SK-N-SH (cell line): Measurements from ENCODE around the gene SULT2B1. TPM values are rescaled to one million over a fixed set of nuclear protein-coding genes. Genes with fewer than 3 reads are reported as not detected.

Source experiments
- CTCF ChIA-PET: fragments of 300-600, 350-600 bp; formaldehyde crosslinking; extraction: SDS; loops from one replicate; lab custom pipeline; 2021; lab: Yijun Ruan, JAX
- POLR2A ChIA-PET: fragments of 350-600 bp; sonication (Branson Sonifier 250); formaldehyde crosslinking; extraction: SDS; loops from one replicate; lab custom pipeline; 2020; ENCODE audit warnings: antibody characterized with exemption, inconsistent platforms; lab: Yijun Ruan, JAX
- DNase-seq: peaks from one replicate; pipeline ENCODE4 v3.0.0; 2012
- H2AFZ ChIP-seq: fragments of 200-600 bp; sonication (generic); 2 replicates; pipeline ENCODE4 v1.8.1; 2016; ENCODE audit warnings: antibody characterized with exemption, mild to moderate bottlenecking, low read depth
- H3F3A ChIP-seq: fragments of 200-600 bp; sonication (generic); replicated peaks from 2 replicates; pipeline ENCODE3; 2016; ENCODE audit warnings: antibody characterized with exemption, mild to moderate bottlenecking; ENCODE audit not compliant: insufficient read depth
- H3K27ac ChIP-seq, 2 experiments: fragments of 200-500 bp in 1 of 2; fragments of 200-600 bp in 1 of 2; sonication (Bioruptor generic) in 1 of 2; sonication (generic), shearing (Covaris generic) in 1 of 2; 2 replicates each; pipeline versions ENCODE4 v1.5.1 to v1.6.1; 2014 to 2016; ENCODE audit warnings: low read depth in 2 of 2, inconsistent platforms in 1 of 2, low read length in 1 of 2, mild to moderate bottlenecking in 1 of 2, mixed read lengths in 1 of 2
- H3K27me3 ChIP-seq: fragments of 200-600 bp; sonication (generic), shearing (Covaris generic); 2 replicates; pipeline ENCODE4 v1.6.1; 2016; ENCODE audit warnings: mixed run types; ENCODE audit not compliant: insufficient read depth
- H3K36me3 ChIP-seq, 2 experiments: fragments of 200-500 bp in 1 of 2; fragments of 200-600 bp in 1 of 2; sonication (Bioruptor generic) in 1 of 2; sonication (generic) in 1 of 2; replicated peaks in 1 of 2; 2 replicates each; pipeline versions ENCODE3 to v1.5.1; 2014 to 2016; ENCODE audit warnings: low read length in 1 of 2, mild to moderate bottlenecking in 1 of 2; ENCODE audit not compliant: insufficient read depth in 2 of 2, control insufficient read depth in 1 of 2
- H3K4me1 ChIP-seq, 2 experiments: fragments of 200-500 bp in 1 of 2; fragments of 200-600 bp in 1 of 2; sonication (Bioruptor generic) in 1 of 2; sonication (generic), shearing (Covaris generic) in 1 of 2; 2 replicates each; pipeline versions ENCODE4 v1.5.1 to v1.6.1; 2014 to 2016; ENCODE audit warnings: low read depth in 1 of 2, low read length in 1 of 2, mixed run types in 1 of 2; ENCODE audit not compliant: insufficient read depth in 2 of 2, control insufficient read depth in 1 of 2
- H3K4me2 ChIP-seq: fragments of 200-600 bp; sonication (generic), shearing (Covaris generic); 2 replicates; pipeline ENCODE4 v1.6.1; 2017; ENCODE audit warnings: mixed run types
- H3K4me3 ChIP-seq, 2 experiments: fragments of 200-500 bp in 1 of 2; fragments of 200-600 bp in 1 of 2; sonication (Bioruptor generic) in 1 of 2; sonication (generic), shearing (Covaris generic) in 1 of 2; 2 replicates each; pipeline versions ENCODE4 v1.5.1 to v1.8.1; 2014 to 2016; ENCODE audit warnings: low read depth in 2 of 2, inconsistent platforms in 1 of 2, low read length in 1 of 2, mild to moderate bottlenecking in 1 of 2, mixed read lengths in 1 of 2, moderate library complexity in 1 of 2
- H3K79me2 ChIP-seq: fragments of 200-600 bp; sonication (generic); 2 replicates; pipeline ENCODE4 v1.8.1; 2017; ENCODE audit warnings: mild to moderate bottlenecking; ENCODE audit not compliant: insufficient read depth
- H3K9ac ChIP-seq: fragments of 200-600 bp; sonication (generic); 2 replicates; pipeline ENCODE4 v1.6.1; 2017; ENCODE audit warnings: mixed run types
- H3K9me2 ChIP-seq: fragments of 200-600 bp; sonication (generic); 2 replicates; pipeline ENCODE4 v1.6.1; 2017; ENCODE audit warnings: mixed run types
- H3K9me3 ChIP-seq: fragments of 200-600 bp; sonication (generic); 2 replicates; pipeline ENCODE4 v1.6.1; 2017; ENCODE audit warnings: mixed run types, mild to moderate bottlenecking, moderate library complexity
- H4K20me1 ChIP-seq: fragments of 200-600 bp; sonication (generic); 2 replicates; pipeline ENCODE4 v1.6.1; 2017; ENCODE audit warnings: mild to moderate bottlenecking, mixed run types; ENCODE audit not compliant: insufficient read depth
- EZH2phosphoT487 ChIP-seq: fragments of 200-600 bp; sonication (generic); IDR thresholded peaks from 2 replicates; pipeline ENCODE4 v1.6.1; 2017; ENCODE audit warnings: low read depth, mixed run types, mild to moderate bottlenecking, antibody characterized with exemption, moderate library complexity, borderline replicate concordance
- FOSL2 ChIP-seq: IDR thresholded peaks from 2 replicates; pipeline ENCODE4 v1.4.0; 2012; ENCODE audit warnings: low read depth, mild to moderate bottlenecking, moderate library complexity, borderline replicate concordance
- GABPA ChIP-seq: IDR thresholded peaks from 2 replicates; pipeline ENCODE4 v1.4.0; 2012; ENCODE audit warnings: low read depth, mild to moderate bottlenecking
- JUND ChIP-seq: IDR thresholded peaks from 2 replicates; pipeline ENCODE4 v1.4.0; 2012
- NFIC ChIP-seq: IDR thresholded peaks from 2 replicates; pipeline ENCODE4 v1.4.0; 2012; ENCODE audit warnings: borderline replicate concordance
- NRF1 ChIP-seq: IDR thresholded peaks from 2 replicates; pipeline ENCODE4 v1.6.1; 2012; ENCODE audit warnings: low read depth, mild to moderate bottlenecking, low read length
- RXRA ChIP-seq: IDR thresholded peaks from 2 replicates; pipeline ENCODE4 v1.4.0; 2012; ENCODE audit warnings: low read depth, mild to moderate bottlenecking, borderline replicate concordance
- SIN3A ChIP-seq: IDR thresholded peaks from 2 replicates; pipeline ENCODE4 v1.6.1; 2012; ENCODE audit warnings: low read depth, mild to moderate bottlenecking, low read length, moderate library complexity, borderline replicate concordance
- SMC3 ChIP-seq: IDR thresholded peaks from 2 replicates; pipeline ENCODE4 v1.6.1; 2012; ENCODE audit warnings: low read depth, low read length, improper control_type of control experiment
- TAF1 ChIP-seq: IDR thresholded peaks from 2 replicates; pipeline ENCODE4 v1.6.1; 2012; ENCODE audit warnings: low read depth, mild to moderate bottlenecking, low read length, moderate library complexity, borderline replicate concordance
- TEAD4 ChIP-seq: IDR thresholded peaks from 2 replicates; pipeline ENCODE4 v1.4.0; 2012; ENCODE audit warnings: mild to moderate bottlenecking, borderline replicate concordance; ENCODE audit not compliant: insufficient read depth
- YY1 ChIP-seq: IDR thresholded peaks from 2 replicates; pipeline ENCODE4 v1.4.0; 2012; ENCODE audit warnings: low read depth, mild to moderate bottlenecking
- WGBS: methylation state at CpG from one replicate; pipeline ENCODE4 v1.1.6; 2017; ENCODE audit warnings: low lambda C conversion rate; 5-methylcytosine and 5-hydroxymethylcytosine counted together
- polyA plus RNA-seq, 3 experiments: library from polyadenylated mRNA; depleted of rRNA; stranded (reverse); fragments of >200 nt; gene quantifications; 2 replicates each; pipeline ENCODE4 v1.2.3, GENCODE V29; 2012
- TF ChIP-seq, protein P1 (sequence below): fragments of 150-350 bp; IDR thresholded peaks from 2 replicates; pipeline ENCODE4 v1.6.1; 2016; ENCODE audit warnings: mild to moderate bottlenecking, low read depth, low read length
- TF ChIP-seq, protein P2 (sequence below): fragments of 150-350 bp; IDR thresholded peaks from 2 replicates; pipeline ENCODE4 v1.6.1; 2017; ENCODE audit warnings: antibody characterized with exemption, low read length, low read depth, borderline replicate concordance
- TF ChIP-seq, protein P3 (sequence below): IDR thresholded peaks from 2 replicates; pipeline ENCODE4 v1.6.1; 2012; ENCODE audit warnings: mild to moderate bottlenecking, low read depth, low read length, moderate library complexity
- TF ChIP-seq, protein P4 (sequence below): IDR thresholded peaks from 2 replicates; pipeline ENCODE4 v1.4.0; 2012; ENCODE audit warnings: low read depth, borderline replicate concordance
- TF ChIP-seq, protein P5 (sequence below): fragments of 200-600 bp; sonication (generic); IDR thresholded peaks from 2 replicates; pipeline ENCODE4 v1.6.1; 2017; ENCODE audit warnings: antibody characterized with exemption, mild to moderate bottlenecking, moderate library complexity

The SULT2B1 gene
- polyA plus RNA-seq, 1 of the 3 experiments (the other 2 are of a cell fraction) = 0.92 TPM

DNA sequence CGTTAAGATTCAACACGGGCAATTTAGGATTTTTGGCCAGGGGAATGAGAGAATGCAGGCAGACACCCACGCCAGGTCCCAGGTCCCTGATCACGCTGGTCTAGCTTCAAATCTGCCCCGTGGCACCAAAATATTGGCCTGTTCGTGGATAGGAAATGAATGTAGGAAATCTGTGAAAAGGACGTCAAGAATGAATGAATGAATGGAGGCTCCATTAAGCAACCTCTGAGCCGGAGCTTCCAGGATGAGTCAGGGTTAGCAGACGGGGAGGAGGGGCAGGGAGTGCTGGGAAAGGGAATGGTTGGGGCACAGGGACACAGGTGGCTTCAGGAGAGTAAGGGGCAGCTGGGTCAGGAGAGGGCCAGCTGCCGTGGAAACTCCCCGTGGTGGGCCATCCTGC, 4.2 kb downstream of the SULT2B1 start:
- Histone ChIP-seq H4K20me1 (no peaks in the 10 kb centered on the region), H3K9ac (no peak overlapping the region), H3K4me1 (peaks cover 0 to 4% of the 10 kb centered on the region in 2 experiments; a peak in 1 of 4 replicates), H3F3A (peaks cover 12% of the 10 kb centered on the region), H3K9me3 (no peaks in the 10 kb centered on the region), H3K4me2 (no peak overlapping the region), H2AFZ (peak overlapping the region; percentile 49; the same call in 1 of the 2 replicates), H3K79me2 (no peaks in the 10 kb centered on the region), H3K36me3 (no peaks in the 10 kb centered on the region), H3K4me3 (no peak overlapping the region), H3K9me2 (no peaks in the 10 kb centered on the region), H3K27me3 (no peaks in the 10 kb centered on the region), H3K27ac (peak overlapping the region in 1 of 2 experiments; percentile 23; a peak in 1 of 4 replicates)
- ChIA-PET POLR2A (no interaction called here), CTCF (interaction anchor here (0.8 to 2.4 kb wide), 4 partner anchors 16 to 32 kb away, joined by 3 to 7 read pairs (median 4); no protein-coding TSS in a partner anchor)
- DNase-seq = no peak
- WGBS = 35% methylated on average over 9 of the region's 11 CpGs
- TF ChIP-seq, protein P1, sequence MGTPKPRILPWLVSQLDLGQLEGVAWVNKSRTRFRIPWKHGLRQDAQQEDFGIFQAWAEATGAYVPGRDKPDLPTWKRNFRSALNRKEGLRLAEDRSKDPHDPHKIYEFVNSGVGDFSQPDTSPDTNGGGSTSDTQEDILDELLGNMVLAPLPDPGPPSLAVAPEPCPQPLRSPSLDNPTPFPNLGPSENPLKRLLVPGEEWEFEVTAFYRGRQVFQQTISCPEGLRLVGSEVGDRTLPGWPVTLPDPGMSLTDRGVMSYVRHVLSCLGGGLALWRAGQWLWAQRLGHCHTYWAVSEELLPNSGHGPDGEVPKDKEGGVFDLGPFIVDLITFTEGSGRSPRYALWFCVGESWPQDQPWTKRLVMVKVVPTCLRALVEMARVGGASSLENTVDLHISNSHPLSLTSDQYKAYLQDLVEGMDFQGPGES = no peak
- peak; percentile 36; the same call in 1 of the 2 replicates for TF ChIP-seq JUND
- peak; percentile 62 for TF ChIP-seq FOSL2

DNA sequence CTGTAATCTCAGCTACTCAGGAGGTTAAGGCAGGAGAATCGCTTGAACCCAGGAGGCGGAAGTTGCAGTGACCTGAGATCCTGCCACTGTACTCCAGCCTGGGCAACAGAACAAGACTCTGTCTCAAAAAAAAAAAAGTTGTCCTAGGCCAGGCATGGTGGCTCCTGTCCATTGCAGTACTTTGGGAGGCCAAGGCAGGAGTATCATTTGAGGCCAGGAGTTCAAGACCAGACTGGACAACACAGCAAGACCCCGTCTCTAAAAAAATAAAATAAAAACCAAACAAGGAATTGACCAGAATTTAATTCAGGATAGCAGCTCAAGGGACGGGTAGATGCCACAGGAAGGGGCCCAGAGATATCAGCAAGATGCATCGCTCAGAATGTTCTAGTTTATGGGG, 4.9 kb downstream of the SULT2B1 start:
- Histone ChIP-seq H3K27ac (no peak overlapping the region), H3K79me2 (no peaks in the 10 kb centered on the region), H3K36me3 (no peaks in the 10 kb centered on the region), H3K27me3 (no peaks in the 10 kb centered on the region), H4K20me1 (no peaks in the 10 kb centered on the region), H2AFZ (no peak overlapping the region), H3K4me1 (peaks cover 0 to 4% of the 10 kb centered on the region in 2 experiments; a peak in 1 of 4 replicates), H3K9ac (no peak overlapping the region), H3K9me3 (no peaks in the 10 kb centered on the region), H3K9me2 (no peaks in the 10 kb centered on the region), H3K4me3 (no peak overlapping the region), H3K4me2 (no peak overlapping the region), H3F3A (peaks cover 12% of the 10 kb centered on the region)
- CTCF ChIA-PET = interaction anchor here (0.8 to 2.4 kb wide), 5 partner anchors 17 to 67 kb away, joined by 3 to 7 read pairs (median 3); no protein-coding TSS in a partner anchor
- POLR2A ChIA-PET = no interaction called here
- WGBS = 93% methylated on average over 5 of the region's 5 CpGs
- DNase-seq = no peak
- TF ChIP-seq RXRA (no peak), SMC3 (no peak), NRF1 (no peak), GABPA (no peak), TEAD4 (no peak), YY1 (no peak), EZH2phosphoT487 (no peak), SIN3A (no peak), NFIC (no peak), TAF1 (no peak), FOSL2 (no peak)
- TF ChIP-seq, protein P2, sequence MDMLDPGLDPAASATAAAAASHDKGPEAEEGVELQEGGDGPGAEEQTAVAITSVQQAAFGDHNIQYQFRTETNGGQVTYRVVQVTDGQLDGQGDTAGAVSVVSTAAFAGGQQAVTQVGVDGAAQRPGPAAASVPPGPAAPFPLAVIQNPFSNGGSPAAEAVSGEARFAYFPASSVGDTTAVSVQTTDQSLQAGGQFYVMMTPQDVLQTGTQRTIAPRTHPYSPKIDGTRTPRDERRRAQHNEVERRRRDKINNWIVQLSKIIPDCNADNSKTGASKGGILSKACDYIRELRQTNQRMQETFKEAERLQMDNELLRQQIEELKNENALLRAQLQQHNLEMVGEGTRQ = no peak
- TF ChIP-seq, protein P3, sequence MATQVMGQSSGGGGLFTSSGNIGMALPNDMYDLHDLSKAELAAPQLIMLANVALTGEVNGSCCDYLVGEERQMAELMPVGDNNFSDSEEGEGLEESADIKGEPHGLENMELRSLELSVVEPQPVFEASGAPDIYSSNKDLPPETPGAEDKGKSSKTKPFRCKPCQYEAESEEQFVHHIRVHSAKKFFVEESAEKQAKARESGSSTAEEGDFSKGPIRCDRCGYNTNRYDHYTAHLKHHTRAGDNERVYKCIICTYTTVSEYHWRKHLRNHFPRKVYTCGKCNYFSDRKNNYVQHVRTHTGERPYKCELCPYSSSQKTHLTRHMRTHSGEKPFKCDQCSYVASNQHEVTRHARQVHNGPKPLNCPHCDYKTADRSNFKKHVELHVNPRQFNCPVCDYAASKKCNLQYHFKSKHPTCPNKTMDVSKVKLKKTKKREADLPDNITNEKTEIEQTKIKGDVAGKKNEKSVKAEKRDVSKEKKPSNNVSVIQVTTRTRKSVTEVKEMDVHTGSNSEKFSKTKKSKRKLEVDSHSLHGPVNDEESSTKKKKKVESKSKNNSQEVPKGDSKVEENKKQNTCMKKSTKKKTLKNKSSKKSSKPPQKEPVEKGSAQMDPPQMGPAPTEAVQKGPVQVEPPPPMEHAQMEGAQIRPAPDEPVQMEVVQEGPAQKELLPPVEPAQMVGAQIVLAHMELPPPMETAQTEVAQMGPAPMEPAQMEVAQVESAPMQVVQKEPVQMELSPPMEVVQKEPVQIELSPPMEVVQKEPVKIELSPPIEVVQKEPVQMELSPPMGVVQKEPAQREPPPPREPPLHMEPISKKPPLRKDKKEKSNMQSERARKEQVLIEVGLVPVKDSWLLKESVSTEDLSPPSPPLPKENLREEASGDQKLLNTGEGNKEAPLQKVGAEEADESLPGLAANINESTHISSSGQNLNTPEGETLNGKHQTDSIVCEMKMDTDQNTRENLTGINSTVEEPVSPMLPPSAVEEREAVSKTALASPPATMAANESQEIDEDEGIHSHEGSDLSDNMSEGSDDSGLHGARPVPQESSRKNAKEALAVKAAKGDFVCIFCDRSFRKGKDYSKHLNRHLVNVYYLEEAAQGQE = no peak
- TF ChIP-seq, protein P4, sequence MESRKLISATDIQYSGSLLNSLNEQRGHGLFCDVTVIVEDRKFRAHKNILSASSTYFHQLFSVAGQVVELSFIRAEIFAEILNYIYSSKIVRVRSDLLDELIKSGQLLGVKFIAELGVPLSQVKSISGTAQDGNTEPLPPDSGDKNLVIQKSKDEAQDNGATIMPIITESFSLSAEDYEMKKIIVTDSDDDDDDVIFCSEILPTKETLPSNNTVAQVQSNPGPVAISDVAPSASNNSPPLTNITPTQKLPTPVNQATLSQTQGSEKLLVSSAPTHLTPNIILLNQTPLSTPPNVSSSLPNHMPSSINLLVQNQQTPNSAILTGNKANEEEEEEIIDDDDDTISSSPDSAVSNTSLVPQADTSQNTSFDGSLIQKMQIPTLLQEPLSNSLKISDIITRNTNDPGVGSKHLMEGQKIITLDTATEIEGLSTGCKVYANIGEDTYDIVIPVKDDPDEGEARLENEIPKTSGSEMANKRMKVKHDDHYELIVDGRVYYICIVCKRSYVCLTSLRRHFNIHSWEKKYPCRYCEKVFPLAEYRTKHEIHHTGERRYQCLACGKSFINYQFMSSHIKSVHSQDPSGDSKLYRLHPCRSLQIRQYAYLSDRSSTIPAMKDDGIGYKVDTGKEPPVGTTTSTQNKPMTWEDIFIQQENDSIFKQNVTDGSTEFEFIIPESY = no peak
- TF ChIP-seq, protein P5, sequence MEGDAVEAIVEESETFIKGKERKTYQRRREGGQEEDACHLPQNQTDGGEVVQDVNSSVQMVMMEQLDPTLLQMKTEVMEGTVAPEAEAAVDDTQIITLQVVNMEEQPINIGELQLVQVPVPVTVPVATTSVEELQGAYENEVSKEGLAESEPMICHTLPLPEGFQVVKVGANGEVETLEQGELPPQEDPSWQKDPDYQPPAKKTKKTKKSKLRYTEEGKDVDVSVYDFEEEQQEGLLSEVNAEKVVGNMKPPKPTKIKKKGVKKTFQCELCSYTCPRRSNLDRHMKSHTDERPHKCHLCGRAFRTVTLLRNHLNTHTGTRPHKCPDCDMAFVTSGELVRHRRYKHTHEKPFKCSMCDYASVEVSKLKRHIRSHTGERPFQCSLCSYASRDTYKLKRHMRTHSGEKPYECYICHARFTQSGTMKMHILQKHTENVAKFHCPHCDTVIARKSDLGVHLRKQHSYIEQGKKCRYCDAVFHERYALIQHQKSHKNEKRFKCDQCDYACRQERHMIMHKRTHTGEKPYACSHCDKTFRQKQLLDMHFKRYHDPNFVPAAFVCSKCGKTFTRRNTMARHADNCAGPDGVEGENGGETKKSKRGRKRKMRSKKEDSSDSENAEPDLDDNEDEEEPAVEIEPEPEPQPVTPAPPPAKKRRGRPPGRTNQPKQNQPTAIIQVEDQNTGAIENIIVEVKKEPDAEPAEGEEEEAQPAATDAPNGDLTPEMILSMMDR = no peak
